Nephron progenitor cell (in vitro differentiated cells): ENCODE measurements around the gene LEAP2.

Experiments
- DNase-seq: peaks from one replicate; pipeline ENCODE4 v3.0.0; 2021
- H3K27ac Mint-ChIP-seq: 2 replicates; pipeline ENCODE4 v1.8.0; 2021; ENCODE audit warnings: mild to moderate bottlenecking, moderate library complexity, mixed read lengths
- H3K27me3 Mint-ChIP-seq: 2 replicates; pipeline ENCODE4 v1.8.0; 2021; ENCODE audit warnings: mild to moderate bottlenecking, low read depth, mixed read lengths; ENCODE audit not compliant: poor library complexity
- H3K36me3 Mint-ChIP-seq: 2 replicates; pipeline ENCODE4 v1.8.0; 2021; ENCODE audit warnings: low read depth, mixed read lengths
- H3K4me1 Mint-ChIP-seq: 2 replicates; pipeline ENCODE4 v1.8.0; 2021; ENCODE audit warnings: mixed read lengths
- H3K4me3 Mint-ChIP-seq: 2 replicates; pipeline ENCODE4 v1.8.0; 2021; ENCODE audit warnings: mild to moderate bottlenecking, moderate library complexity, mixed read lengths
- H3K9me3 Mint-ChIP-seq: 2 replicates; pipeline ENCODE4 v1.8.0; 2021; ENCODE audit warnings: mild to moderate bottlenecking, moderate library complexity, mixed read lengths
- TF ChIP-seq, protein P1 (sequence below): fragments of 200-600 bp; sonication (generic); IDR thresholded peaks from 2 replicates; pipeline ENCODE4 v1.5.0; 2021; ENCODE audit warnings: antibody characterized with exemption

Gene LEAP2

DNA sequence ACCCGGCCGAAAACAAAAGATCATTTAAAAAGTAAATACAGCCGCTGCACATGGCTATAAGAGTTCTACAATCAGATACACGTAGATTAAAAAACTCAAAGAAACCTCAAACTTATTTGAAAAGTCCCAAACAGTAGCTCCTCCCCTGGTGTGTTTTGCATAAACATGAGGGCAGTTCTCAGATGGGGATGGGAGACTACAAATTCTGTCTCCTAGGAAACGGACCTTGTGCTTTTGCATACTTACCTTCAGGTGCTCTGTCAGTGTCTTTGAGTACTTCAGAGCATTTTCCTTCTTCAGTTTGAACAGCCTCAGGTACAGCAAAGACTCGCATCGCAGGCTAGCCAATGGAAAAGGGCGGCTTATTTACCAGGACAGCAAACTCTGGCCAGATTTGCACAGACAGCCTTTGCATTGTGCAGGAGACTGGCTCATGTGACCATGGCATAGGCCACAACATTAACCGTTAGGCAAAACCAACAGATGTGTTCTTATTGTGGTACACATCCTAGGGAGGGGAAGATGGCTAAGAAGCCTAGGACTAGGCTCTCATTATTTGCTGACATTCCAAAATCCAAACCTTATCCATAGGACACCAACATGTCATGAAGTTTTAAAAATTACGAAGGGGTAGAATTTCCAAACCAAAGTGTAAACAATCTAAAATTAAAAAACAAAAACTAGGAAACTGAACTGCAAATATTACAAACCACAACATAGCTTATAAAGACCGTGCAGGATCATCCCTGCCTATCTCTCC, 12.8 kb downstream of the LEAP2 start:
- no peaks in the 10 kb centered on the region for H3K4me1 Mint-ChIP-seq
- no peaks in the 10 kb centered on the region for H3K9me3 Mint-ChIP-seq
- no peak overlapping the region for H3K4me3 Mint-ChIP-seq
- DNase-seq = no peak
- TF ChIP-seq, protein P1, sequence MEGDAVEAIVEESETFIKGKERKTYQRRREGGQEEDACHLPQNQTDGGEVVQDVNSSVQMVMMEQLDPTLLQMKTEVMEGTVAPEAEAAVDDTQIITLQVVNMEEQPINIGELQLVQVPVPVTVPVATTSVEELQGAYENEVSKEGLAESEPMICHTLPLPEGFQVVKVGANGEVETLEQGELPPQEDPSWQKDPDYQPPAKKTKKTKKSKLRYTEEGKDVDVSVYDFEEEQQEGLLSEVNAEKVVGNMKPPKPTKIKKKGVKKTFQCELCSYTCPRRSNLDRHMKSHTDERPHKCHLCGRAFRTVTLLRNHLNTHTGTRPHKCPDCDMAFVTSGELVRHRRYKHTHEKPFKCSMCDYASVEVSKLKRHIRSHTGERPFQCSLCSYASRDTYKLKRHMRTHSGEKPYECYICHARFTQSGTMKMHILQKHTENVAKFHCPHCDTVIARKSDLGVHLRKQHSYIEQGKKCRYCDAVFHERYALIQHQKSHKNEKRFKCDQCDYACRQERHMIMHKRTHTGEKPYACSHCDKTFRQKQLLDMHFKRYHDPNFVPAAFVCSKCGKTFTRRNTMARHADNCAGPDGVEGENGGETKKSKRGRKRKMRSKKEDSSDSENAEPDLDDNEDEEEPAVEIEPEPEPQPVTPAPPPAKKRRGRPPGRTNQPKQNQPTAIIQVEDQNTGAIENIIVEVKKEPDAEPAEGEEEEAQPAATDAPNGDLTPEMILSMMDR = no peak
- H3K36me3 Mint-ChIP-seq = peaks cover 55% of the 10 kb centered on the region
- no peaks in the 10 kb centered on the region for H3K27me3 Mint-ChIP-seq
- H3K27ac Mint-ChIP-seq = peak overlapping the region; percentile 67

DNA sequence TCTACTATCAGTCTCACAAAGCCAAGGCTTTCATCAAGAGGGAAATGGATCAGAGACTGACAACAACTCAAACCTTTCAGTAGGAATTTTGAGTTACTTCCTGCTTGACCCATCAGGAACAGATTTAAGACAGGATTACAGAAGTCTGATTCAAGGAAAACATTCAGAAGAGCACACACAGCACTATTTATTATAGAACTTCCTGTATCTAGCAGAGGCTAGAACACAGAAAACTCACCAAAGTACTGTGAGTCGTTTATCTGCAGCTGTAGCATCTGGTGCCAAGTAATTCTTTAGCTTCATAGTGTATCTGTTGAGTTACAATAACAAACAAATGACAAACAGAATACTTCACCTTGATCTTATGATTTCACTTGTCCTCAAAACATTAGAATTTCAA, 13.8 kb downstream of the LEAP2 start:
- H3K27ac Mint-ChIP-seq = peak overlapping the region; percentile 10
- no peaks in the 10 kb centered on the region for H3K4me1 Mint-ChIP-seq
- no peak for DNase-seq
- no peaks in the 10 kb centered on the region for H3K9me3 Mint-ChIP-seq
- no peaks in the 10 kb centered on the region for H3K27me3 Mint-ChIP-seq
- H3K36me3 Mint-ChIP-seq = peaks cover 56% of the 10 kb centered on the region
- H3K4me3 Mint-ChIP-seq = no peak overlapping the region
- TF ChIP-seq, protein P1 = no peak

DNA sequence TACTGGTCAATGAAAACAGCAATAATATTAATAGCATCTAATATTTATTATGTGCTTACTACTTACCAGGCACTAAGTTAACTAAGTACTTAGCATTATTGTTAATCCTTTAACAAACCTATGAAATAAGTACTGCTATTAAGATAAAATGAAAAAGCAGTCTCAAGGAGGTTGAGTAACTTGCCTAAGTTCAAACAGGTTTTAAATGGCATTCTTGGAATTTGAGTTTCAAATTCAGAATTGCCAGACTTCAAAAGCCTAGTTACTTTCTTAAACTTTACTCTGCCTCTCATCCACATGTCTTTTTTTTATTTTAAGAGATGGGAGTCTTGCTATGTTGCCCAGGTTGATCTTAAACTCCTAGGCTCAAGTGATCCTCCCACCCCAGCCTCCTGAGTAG, 16.0 kb downstream of the LEAP2 start:
- Mint-ChIP-seq H3K27me3 (no peaks in the 10 kb centered on the region), H3K9me3 (no peaks in the 10 kb centered on the region), H3K4me1 (no peaks in the 10 kb centered on the region), H3K27ac (no peak overlapping the region), H3K4me3 (no peak overlapping the region), H3K36me3 (peaks cover 64% of the 10 kb centered on the region)
- TF ChIP-seq, protein P1 = no peak
- DNase-seq = no peak

DNA sequence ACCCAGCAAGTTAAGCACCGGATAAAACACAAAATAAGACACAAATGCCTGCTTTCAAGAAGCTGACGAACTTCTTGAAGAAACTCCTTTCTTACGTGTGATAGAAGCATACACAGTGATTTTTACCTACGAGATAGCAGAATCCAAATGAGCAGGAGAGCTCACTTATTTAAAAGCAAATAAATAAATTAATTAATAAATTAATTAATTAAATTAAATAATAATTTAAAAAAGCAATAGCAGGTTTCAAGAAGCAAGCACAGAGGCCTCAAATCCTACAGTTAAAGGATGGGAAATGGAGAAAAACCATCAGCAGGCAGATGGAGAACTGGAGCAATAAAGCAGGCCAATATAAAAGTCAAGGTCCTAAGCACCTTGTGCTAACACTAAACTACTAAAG, 17.3 kb downstream of the LEAP2 start:
- Mint-ChIP-seq H3K4me3 (no peak overlapping the region), H3K9me3 (no peaks in the 10 kb centered on the region), H3K27me3 (no peaks in the 10 kb centered on the region), H3K27ac (peak overlapping the region; percentile 48), H3K36me3 (peaks cover 68% of the 10 kb centered on the region), H3K4me1 (no peaks in the 10 kb centered on the region)
- TF ChIP-seq, protein P1 = no peak
- no peak for DNase-seq

DNA sequence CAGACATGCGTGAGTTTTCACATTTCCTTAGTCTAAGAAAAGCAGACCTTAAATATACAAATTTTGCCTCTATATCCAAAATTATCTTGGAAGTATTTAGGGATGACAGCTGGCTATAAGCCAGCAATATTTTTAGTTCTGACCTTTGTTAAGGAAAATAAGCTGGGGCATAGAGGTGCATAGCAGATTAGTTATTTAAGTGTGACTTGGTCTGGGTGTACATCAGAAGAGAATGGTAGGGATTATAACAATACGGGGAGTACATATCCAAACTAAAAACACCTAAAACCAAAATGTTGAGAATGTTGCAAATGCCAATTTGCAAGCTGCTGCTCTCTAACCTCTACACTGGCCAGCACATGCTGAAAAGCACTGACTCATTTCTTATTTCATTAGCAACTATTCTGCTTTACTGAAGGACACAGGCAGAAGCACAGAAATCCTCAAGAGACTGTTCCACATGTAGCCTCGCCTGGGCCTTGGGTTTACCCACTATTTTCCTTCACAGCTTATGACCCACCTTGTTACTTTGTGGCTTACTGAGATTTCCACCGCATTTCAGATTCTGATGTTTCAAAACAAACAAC, 22.3 kb downstream of the LEAP2 start:
- Mint-ChIP-seq H3K27me3 (no peaks in the 10 kb centered on the region), H3K27ac (peak overlapping the region; percentile 77), H3K4me1 (no peaks in the 10 kb centered on the region), H3K4me3 (no peak overlapping the region), H3K36me3 (peaks cover 77% of the 10 kb centered on the region), H3K9me3 (no peaks in the 10 kb centered on the region)
- TF ChIP-seq, protein P1 = no peak
- no peak for DNase-seq

DNA sequence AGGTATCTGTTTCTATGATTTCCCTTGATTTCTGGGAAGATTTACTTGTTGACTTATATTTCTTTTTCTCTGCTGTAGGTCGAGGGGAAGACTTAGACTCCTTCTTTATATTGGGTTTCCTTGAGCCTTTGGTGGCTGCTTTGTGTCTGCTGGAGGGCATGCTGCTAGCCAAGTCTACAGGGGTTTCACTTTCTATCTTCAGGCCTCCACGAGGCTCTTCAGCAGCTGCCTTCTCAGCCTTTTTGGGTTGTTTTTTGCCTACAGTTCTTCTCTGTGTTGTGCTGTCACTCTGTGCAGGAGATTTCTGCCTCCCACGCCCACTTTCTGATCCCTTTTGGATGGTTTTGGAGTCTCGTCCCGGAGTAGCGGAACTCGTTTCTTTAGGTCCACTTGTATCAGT, 23.2 kb downstream of the LEAP2 start:
- TF ChIP-seq, protein P1 = no peak
- Mint-ChIP-seq H3K36me3 (peaks cover 80% of the 10 kb centered on the region), H3K27ac (peak overlapping the region; percentile 77), H3K9me3 (no peaks in the 10 kb centered on the region), H3K4me3 (no peak overlapping the region), H3K4me1 (no peaks in the 10 kb centered on the region), H3K27me3 (no peaks in the 10 kb centered on the region)
- no peak for DNase-seq
